LNCaP clone FGC (cell line): ENCODE data around the gene PHF14.

Source experiments
- DNase-seq: peaks from one replicate; pipeline ENCODE4 v3.0.0-alpha.2; 2011; ENCODE audit warnings: low read depth
- H3K4me3 ChIP-seq: 2 replicates; pipeline ENCODE4 v1.5.1; 2011; ENCODE audit warnings: mild to moderate bottlenecking, low read depth, low read length, control low read depth
- CTCF ChIP-seq: IDR thresholded peaks from 2 replicates; pipeline ENCODE4 v1.5.1; 2012; ENCODE audit warnings: mild to moderate bottlenecking; ENCODE audit not compliant: control insufficient read depth, insufficient read depth; ENCODE audit errors: extremely low read depth

Gene PHF14

GRCh38 chr7:11078247-11078834 is 104.7 kb downstream of the PHF14 start:
- TF ChIP-seq CTCF, result no peak
- H3K4me3 ChIP-seq, result no peak overlapping the region
- no peak for DNase-seq

- no peak for DNase-seq
- H3K4me3 ChIP-seq, result no peak overlapping the region
- TF ChIP-seq CTCF, result no peak
Observed at GRCh38 chr7:11079907-11080306, 106.2 kb downstream of the PHF14 start.

GRCh38 chr7:11082121-11082520 is 108.4 kb downstream of the PHF14 start:
- DNase-seq, result no peak
- TF ChIP-seq CTCF, result no peak
- no peak overlapping the region for H3K4me3 ChIP-seq

- no peak for DNase-seq
- no peak for TF ChIP-seq CTCF
Observed at GRCh38 chr7:11082552-11083213, 109.0 kb downstream of the PHF14 start.

GRCh38 chr7:11083214-11083568 is 109.5 kb downstream of the PHF14 start:
- DNase-seq, result no peak
- no peak overlapping the region for H3K4me3 ChIP-seq
- TF ChIP-seq CTCF, result no peak

More at GRCh38 chr7:11082552-11083213, 109.0 kb downstream of the PHF14 start:
- H3K4me3 ChIP-seq, result no peak overlapping the region

- DNase-seq, result no peak
- TF ChIP-seq CTCF, result no peak
- H3K4me3 ChIP-seq, result no peak overlapping the region
Observed at GRCh38 chr7:11104578-11104977, 130.9 kb downstream of the PHF14 start.

GRCh38 chr7:11109659-11110058 is 136.0 kb downstream of the PHF14 start:
- TF ChIP-seq CTCF, result no peak
- H3K4me3 ChIP-seq, result no peak overlapping the region
- no peak for DNase-seq
